ENCODE data around the gene SLC7A10. TPM values are rescaled to one million over a fixed set of nuclear protein-coding genes. Genes with fewer than 3 reads are reported as not detected.

Gene SLC7A10
- total RNA-seq, 1 donor from 2014 or later, result not detected

DNA sequence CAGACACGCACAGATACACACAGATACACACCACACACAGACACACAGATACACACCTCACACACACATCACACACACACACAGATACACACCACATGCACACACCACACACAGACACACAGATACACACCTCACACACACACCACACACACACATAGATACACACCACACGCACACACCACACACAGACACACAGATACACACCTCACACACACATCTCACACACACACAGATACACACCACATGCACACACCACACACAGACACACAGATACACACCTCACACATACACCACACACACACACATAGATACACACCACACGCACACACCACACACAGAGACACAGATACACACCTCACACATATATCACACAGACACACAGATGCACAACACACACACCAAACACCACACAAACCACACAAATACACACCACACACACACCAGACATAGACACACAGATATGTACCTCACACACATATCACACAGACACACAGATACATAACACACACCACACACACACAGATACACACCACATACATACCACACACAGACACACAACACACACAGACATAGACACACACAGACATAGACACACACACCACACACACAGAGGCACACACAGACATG, 24.2 kb upstream of the SLC7A10 start:
- Histone ChIP-seq H3K27ac (replicated peaks) (no peak overlapping the region), H3K4me1 (no peaks in the 10 kb centered on the region), H3K9me3 (replicated peaks) (peaks cover 15% of the 10 kb centered on the region), H3K4me3 (no peak overlapping the region), H3K36me3 (peaks cover 6% of the 10 kb centered on the region), H3K27me3 (ENCODE audit: low read depth) (peaks cover 44% of the 10 kb centered on the region)
- intact Hi-C loops (cut with micrococcal nuclease), result no loop called here
- no peak for DNase-seq
- TF ChIP-seq, protein P1, sequence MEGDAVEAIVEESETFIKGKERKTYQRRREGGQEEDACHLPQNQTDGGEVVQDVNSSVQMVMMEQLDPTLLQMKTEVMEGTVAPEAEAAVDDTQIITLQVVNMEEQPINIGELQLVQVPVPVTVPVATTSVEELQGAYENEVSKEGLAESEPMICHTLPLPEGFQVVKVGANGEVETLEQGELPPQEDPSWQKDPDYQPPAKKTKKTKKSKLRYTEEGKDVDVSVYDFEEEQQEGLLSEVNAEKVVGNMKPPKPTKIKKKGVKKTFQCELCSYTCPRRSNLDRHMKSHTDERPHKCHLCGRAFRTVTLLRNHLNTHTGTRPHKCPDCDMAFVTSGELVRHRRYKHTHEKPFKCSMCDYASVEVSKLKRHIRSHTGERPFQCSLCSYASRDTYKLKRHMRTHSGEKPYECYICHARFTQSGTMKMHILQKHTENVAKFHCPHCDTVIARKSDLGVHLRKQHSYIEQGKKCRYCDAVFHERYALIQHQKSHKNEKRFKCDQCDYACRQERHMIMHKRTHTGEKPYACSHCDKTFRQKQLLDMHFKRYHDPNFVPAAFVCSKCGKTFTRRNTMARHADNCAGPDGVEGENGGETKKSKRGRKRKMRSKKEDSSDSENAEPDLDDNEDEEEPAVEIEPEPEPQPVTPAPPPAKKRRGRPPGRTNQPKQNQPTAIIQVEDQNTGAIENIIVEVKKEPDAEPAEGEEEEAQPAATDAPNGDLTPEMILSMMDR (IDR thresholded peaks at IDR 0.05; ENCODE audit: borderline replicate concordance), result no peak

- intact Hi-C loops (cut with micrococcal nuclease), result no loop called here
- H3K9me3 ChIP-seq (replicated peaks), result peaks cover 15% of the 10 kb centered on the region
- DNase-seq, result no peak
- H3K36me3 ChIP-seq, result peaks cover 6% of the 10 kb centered on the region
- no peak overlapping the region for H3K27ac ChIP-seq (replicated peaks)
- TF ChIP-seq, protein P1 (IDR thresholded peaks at IDR 0.05; ENCODE audit: borderline replicate concordance), result no peak
- H3K27me3 ChIP-seq (ENCODE audit: low read depth), result peaks cover 37% of the 10 kb centered on the region
- H3K4me1 ChIP-seq, result no peaks in the 10 kb centered on the region
- H3K4me3 ChIP-seq, result no peak overlapping the region
These were observed 23.4 kb upstream of the SLC7A10 start for GRCh38 chr19:33248954-33249613.

DNA sequence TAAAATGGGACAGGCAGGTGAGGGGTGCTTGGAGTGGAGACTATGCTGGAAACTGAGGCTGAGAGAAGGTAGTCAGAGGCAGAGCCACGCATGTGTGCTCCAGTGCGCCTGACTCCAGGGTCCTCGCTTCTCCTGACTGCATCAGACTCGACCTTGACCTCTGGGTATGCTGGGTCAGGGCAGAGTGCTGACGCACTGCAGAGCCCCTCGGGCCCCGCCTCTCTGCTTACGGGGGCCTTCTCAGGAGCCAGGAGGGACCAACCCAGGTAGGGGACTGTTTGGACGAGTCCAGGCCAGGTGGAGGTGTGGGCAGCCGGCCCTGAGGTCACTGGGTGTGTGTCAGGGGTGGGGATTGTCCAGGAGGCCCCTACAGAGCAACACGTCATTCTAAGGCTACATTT, 22.9 kb upstream of the SLC7A10 start:
- Histone ChIP-seq H3K36me3 (peaks cover 6% of the 10 kb centered on the region), H3K9me3 (replicated peaks) (peaks cover 15% of the 10 kb centered on the region), H3K27me3 (ENCODE audit: low read depth) (peaks cover 32% of the 10 kb centered on the region), H3K27ac (replicated peaks) (no peak overlapping the region), H3K4me3 (no peak overlapping the region), H3K4me1 (no peaks in the 10 kb centered on the region)
- TF ChIP-seq, protein P1 (IDR thresholded peaks at IDR 0.05; ENCODE audit: borderline replicate concordance), result no peak
- intact Hi-C loops (cut with micrococcal nuclease), result no loop called here
- no peak for DNase-seq

DNA sequence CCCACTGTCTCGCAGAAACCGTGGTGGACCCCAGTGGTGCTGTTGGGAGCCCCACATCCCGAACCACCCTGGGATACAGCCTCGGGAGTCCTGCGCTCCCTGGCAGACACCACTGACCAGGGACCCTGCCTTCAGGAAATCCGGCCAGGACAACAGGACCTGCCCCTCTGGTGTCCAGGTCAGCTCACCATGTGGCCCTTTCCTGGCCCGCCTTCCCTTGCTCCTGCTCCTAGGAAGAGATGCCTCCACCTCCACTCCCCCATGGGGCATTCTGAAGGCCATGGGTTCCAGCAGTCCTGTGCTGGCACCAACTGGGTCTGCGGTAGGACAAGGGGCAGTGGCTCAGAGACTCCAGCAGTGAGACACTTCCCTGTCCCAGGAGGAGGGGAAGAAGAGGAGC, 22.5 kb upstream of the SLC7A10 start:
- intact Hi-C loops (cut with micrococcal nuclease), result no loop called here
- peaks cover 27% of the 10 kb centered on the region for H3K27me3 ChIP-seq (ENCODE audit: low read depth)
- H3K36me3 ChIP-seq, result peaks cover 6% of the 10 kb centered on the region
- H3K4me3 ChIP-seq, result no peak overlapping the region
- no peaks in the 10 kb centered on the region for H3K4me1 ChIP-seq
- TF ChIP-seq, protein P1 (IDR thresholded peaks at IDR 0.05; ENCODE audit: borderline replicate concordance), result no peak
- no peak for DNase-seq
- H3K9me3 ChIP-seq (replicated peaks), result peaks cover 15% of the 10 kb centered on the region
- H3K27ac ChIP-seq (replicated peaks), result no peak overlapping the region

GRCh38 chr19:33247441-33247819, 21.8 kb upstream of the SLC7A10 start:
- intact Hi-C loops (cut with micrococcal nuclease), result no loop called here
- H3K4me1 ChIP-seq, result no peaks in the 10 kb centered on the region
- H3K36me3 ChIP-seq, result peaks cover 6% of the 10 kb centered on the region
- H3K27me3 ChIP-seq (ENCODE audit: low read depth), result peaks cover 26% of the 10 kb centered on the region
- peaks cover 15% of the 10 kb centered on the region for H3K9me3 ChIP-seq (replicated peaks)
- no peak overlapping the region for H3K27ac ChIP-seq (replicated peaks)
- H3K4me3 ChIP-seq, result no peak overlapping the region
- DNase-seq, result no peak
- TF ChIP-seq, protein P1 (IDR thresholded peaks at IDR 0.05; ENCODE audit: borderline replicate concordance), result no peak
